Osteocyte (in vitro differentiated cells): ENCODE results near the gene SHKBP1. TPM values are rescaled to one million over a fixed set of nuclear protein-coding genes. Genes with fewer than 3 reads are reported as not detected.

ENCODE experiments used
- DNase-seq: peaks from one replicate; pipeline ENCODE4 v3.0.0; 2021; ENCODE audit warnings: mixed read lengths; ENCODE audit not compliant: unreplicated experiment; ENCODE audit errors: extremely low spot score
- H3K27ac Mint-ChIP-seq: one replicate; pipeline ENCODE4 v1.8.0; 2021; ENCODE audit warnings: mild to moderate bottlenecking, mixed read lengths; ENCODE audit not compliant: unreplicated experiment
- H3K27me3 Mint-ChIP-seq: one replicate; pipeline ENCODE4 v1.8.0; 2021; ENCODE audit warnings: mixed read lengths; ENCODE audit not compliant: unreplicated experiment
- H3K36me3 Mint-ChIP-seq: one replicate; pipeline ENCODE4 v1.8.0; 2021; ENCODE audit warnings: mixed read lengths; ENCODE audit not compliant: unreplicated experiment
- H3K4me1 Mint-ChIP-seq: one replicate; pipeline ENCODE4 v1.8.0; 2021; ENCODE audit warnings: mixed read lengths; ENCODE audit not compliant: unreplicated experiment
- H3K4me3 Mint-ChIP-seq: one replicate; pipeline ENCODE4 v1.8.0; 2021; ENCODE audit warnings: mild to moderate bottlenecking, moderate library complexity, mixed read lengths; ENCODE audit not compliant: unreplicated experiment
- H3K9me3 Mint-ChIP-seq: one replicate; pipeline ENCODE4 v1.8.0; 2021; ENCODE audit warnings: mixed read lengths; ENCODE audit not compliant: unreplicated experiment
- total RNA-seq: library from RNA; stranded (reverse); gene quantifications from 2 replicates; pipeline ENCODE4 v1.2.1, GENCODE V29; 2021
- TF ChIP-seq, protein P1 (sequence below): fragments of 200-600 bp; sonication (generic); IDR thresholded peaks from 2 replicates; pipeline ENCODE4 v1.5.0; 2021; ENCODE audit warnings: antibody characterized with exemption, mild to moderate bottlenecking, moderate library complexity

Gene SHKBP1
- total RNA-seq, 1 donor from 2014 or later: 53.8 TPM

DNA sequence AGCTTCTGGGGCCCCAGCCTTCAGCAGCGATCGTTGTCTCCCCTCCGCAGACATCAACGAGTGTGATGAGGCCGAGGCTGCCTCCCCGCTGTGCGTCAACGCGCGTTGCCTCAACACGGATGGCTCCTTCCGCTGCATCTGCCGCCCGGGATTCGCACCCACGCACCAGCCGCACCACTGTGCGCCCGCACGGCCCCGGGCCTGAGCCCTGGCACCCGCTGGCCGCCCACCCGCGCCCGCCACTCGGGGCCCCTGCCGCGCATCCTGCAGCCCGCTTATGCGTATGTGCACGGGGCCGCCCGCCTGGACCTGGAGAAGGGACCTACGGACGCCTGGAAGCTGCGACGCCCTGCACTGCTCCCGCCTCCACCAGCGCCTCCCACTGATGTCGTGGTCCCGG is 52.7 kb downstream of the SHKBP1 start:
- TF ChIP-seq, protein P1, sequence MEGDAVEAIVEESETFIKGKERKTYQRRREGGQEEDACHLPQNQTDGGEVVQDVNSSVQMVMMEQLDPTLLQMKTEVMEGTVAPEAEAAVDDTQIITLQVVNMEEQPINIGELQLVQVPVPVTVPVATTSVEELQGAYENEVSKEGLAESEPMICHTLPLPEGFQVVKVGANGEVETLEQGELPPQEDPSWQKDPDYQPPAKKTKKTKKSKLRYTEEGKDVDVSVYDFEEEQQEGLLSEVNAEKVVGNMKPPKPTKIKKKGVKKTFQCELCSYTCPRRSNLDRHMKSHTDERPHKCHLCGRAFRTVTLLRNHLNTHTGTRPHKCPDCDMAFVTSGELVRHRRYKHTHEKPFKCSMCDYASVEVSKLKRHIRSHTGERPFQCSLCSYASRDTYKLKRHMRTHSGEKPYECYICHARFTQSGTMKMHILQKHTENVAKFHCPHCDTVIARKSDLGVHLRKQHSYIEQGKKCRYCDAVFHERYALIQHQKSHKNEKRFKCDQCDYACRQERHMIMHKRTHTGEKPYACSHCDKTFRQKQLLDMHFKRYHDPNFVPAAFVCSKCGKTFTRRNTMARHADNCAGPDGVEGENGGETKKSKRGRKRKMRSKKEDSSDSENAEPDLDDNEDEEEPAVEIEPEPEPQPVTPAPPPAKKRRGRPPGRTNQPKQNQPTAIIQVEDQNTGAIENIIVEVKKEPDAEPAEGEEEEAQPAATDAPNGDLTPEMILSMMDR: no peak
- DNase-seq: no peak
- no peak overlapping the region for H3K4me3 Mint-ChIP-seq
- H3K36me3 Mint-ChIP-seq: peaks cover 21% of the 10 kb centered on the region
- H3K27me3 Mint-ChIP-seq: no peaks in the 10 kb centered on the region
- no peak overlapping the region for H3K27ac Mint-ChIP-seq
- H3K9me3 Mint-ChIP-seq: no peaks in the 10 kb centered on the region
- H3K4me1 Mint-ChIP-seq: peaks cover 21% of the 10 kb centered on the region

DNA sequence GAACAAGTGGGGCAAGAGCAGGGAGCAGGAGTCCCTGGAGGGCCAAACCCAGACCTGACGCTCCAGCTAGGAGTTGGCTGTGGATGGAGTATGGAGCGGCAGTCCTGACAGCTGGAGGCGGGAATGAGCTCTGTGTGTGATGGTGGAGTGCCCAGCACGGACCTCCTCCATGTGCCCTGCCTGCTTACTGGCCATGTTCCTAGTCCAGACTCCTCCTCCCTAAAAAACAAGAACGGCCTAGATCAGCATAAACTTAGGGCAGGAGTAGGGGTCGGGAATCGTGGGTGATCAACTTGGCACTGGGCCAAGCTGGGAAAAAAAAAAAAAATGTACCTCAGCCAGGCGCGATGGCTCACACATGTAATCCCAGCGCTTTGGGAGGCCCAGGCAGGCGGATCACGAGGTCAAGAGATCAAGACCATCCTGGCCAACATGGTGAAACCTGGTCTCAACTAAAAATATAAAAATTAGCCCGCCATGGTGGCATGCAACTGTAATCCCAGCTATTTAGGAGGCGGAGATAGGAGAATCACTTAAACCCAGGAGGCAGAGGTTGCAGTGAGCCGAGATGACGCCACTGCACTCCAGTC is 54.0 kb downstream of the SHKBP1 start:
- Mint-ChIP-seq H3K27ac (no peak overlapping the region), H3K9me3 (no peaks in the 10 kb centered on the region), H3K36me3 (peaks cover 14% of the 10 kb centered on the region), H3K4me1 (peaks cover 23% of the 10 kb centered on the region), H3K4me3 (no peak overlapping the region), H3K27me3 (peaks cover 3% of the 10 kb centered on the region)
- no peak for DNase-seq
- TF ChIP-seq, protein P1: no peak

- DNase-seq: no peak
- Mint-ChIP-seq H3K9me3 (no peaks in the 10 kb centered on the region), H3K27ac (no peak overlapping the region), H3K36me3 (peaks cover 9% of the 10 kb centered on the region), H3K4me1 (peaks cover 23% of the 10 kb centered on the region), H3K4me3 (no peak overlapping the region), H3K27me3 (peaks cover 4% of the 10 kb centered on the region)
- TF ChIP-seq, protein P1: no peak
These were observed 55.8 kb downstream of the SHKBP1 start for GRCh38 chr19:40632311-40633036.

DNA sequence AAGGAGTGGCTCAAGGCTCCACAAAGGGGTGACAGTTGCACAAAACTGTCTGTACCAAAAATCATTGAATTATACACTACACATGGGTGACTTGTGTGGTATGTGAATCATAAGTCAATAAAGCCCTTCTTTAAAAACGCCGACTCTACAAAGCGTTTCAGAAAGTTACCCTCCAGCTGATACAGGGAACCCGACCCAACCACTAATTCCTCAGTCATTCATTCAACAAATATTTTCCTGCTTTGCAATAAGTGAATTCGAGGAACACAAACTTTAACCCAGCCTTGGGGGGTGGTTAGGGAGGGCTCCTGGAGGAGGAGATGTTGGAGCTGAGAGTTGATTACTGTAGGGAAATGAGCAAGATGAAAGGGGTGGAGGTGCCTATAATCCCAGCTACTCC is 56.5 kb downstream of the SHKBP1 start:
- no peak for DNase-seq
- peaks cover 9% of the 10 kb centered on the region for H3K36me3 Mint-ChIP-seq
- no peaks in the 10 kb centered on the region for H3K9me3 Mint-ChIP-seq
- peaks cover 23% of the 10 kb centered on the region for H3K4me1 Mint-ChIP-seq
- no peak overlapping the region for H3K4me3 Mint-ChIP-seq
- H3K27ac Mint-ChIP-seq: peak overlapping the region; percentile 23
- peaks cover 4% of the 10 kb centered on the region for H3K27me3 Mint-ChIP-seq
- TF ChIP-seq, protein P1: no peak

- no peaks in the 10 kb centered on the region for H3K36me3 Mint-ChIP-seq
- H3K27ac Mint-ChIP-seq: no peak overlapping the region
- H3K9me3 Mint-ChIP-seq: no peaks in the 10 kb centered on the region
- TF ChIP-seq, protein P1: no peak
- H3K4me1 Mint-ChIP-seq: peaks cover 47% of the 10 kb centered on the region
- H3K27me3 Mint-ChIP-seq: peaks cover 4% of the 10 kb centered on the region
- DNase-seq: no peak
- H3K4me3 Mint-ChIP-seq: no peak overlapping the region
These were observed 61.7 kb downstream of the SHKBP1 start for GRCh38 chr19:40638327-40638726.
